Endodermal cell (in vitro differentiated cells): Measurements from ENCODE around the gene SMIM1. TPM values are rescaled to one million over a fixed set of nuclear protein-coding genes. Genes with fewer than 3 reads are reported as not detected.

Source experiments
- DNase-seq: peaks from one replicate; pipeline ENCODE4 v3.0.0-alpha.2; 2017
- H3K27ac ChIP-seq: 2 replicates; pipeline ENCODE4 v1.5.1; 2013; ENCODE audit warnings: mild to moderate bottlenecking, low read depth, low read length, moderate library complexity
- H3K27me3 ChIP-seq: 2 replicates; pipeline ENCODE4 v1.6.1; 2013; ENCODE audit warnings: mild to moderate bottlenecking, low read length, moderate library complexity; ENCODE audit not compliant: insufficient read depth, control insufficient read depth, poor library complexity, severe bottlenecking
- H3K36me3 ChIP-seq: 2 replicates; pipeline ENCODE4 v1.7.0; 2013; ENCODE audit warnings: mild to moderate bottlenecking, low read length, moderate library complexity; ENCODE audit not compliant: control insufficient read depth, insufficient read depth
- H3K4me1 ChIP-seq: one replicate; pipeline ENCODE4 v1.7.0; 2013; ENCODE audit warnings: low read length; ENCODE audit not compliant: control insufficient read depth, insufficient read depth
- H3K4me3 ChIP-seq: 2 replicates; pipeline ENCODE4 v1.5.1; 2013; ENCODE audit warnings: mild to moderate bottlenecking, low read length, moderate library complexity
- H3K9ac ChIP-seq: 2 replicates; pipeline ENCODE4 v1.6.1; 2013; ENCODE audit warnings: mild to moderate bottlenecking, low read length, moderate library complexity; ENCODE audit not compliant: poor library complexity, severe bottlenecking; ENCODE audit errors: extremely low read depth
- H3K9me3 ChIP-seq: 2 replicates; pipeline ENCODE4 v1.6.1; 2013; ENCODE audit warnings: mild to moderate bottlenecking, low read length, moderate library complexity; ENCODE audit not compliant: control insufficient read depth
- H3K27ac Mint-ChIP-seq: 2 replicates; pipeline ENCODE4 v1.8.0; 2020; ENCODE audit warnings: mixed read lengths
- H3K27me3 Mint-ChIP-seq: 2 replicates; pipeline ENCODE4 v1.8.0; 2021; ENCODE audit warnings: mild to moderate bottlenecking, mixed read lengths; ENCODE audit not compliant: insufficient read depth
- H3K36me3 Mint-ChIP-seq: 2 replicates; pipeline ENCODE4 v1.8.0; 2020; ENCODE audit warnings: low read depth, mixed read lengths
- H3K4me1 Mint-ChIP-seq: 2 replicates; pipeline ENCODE4 v1.8.0; 2020; ENCODE audit warnings: mixed read lengths
- H3K4me3 Mint-ChIP-seq: 2 replicates; pipeline ENCODE4 v1.8.0; 2020; ENCODE audit warnings: mild to moderate bottlenecking, moderate library complexity, mixed read lengths
- H3K9me3 Mint-ChIP-seq: 2 replicates; pipeline ENCODE4 v1.8.0; 2020; ENCODE audit warnings: mild to moderate bottlenecking, mixed read lengths
- WGBS, 2 experiments: methylation state at CpG; one replicate each; pipeline versions ENCODE4 v1.1.5 to v1.1.7; 2013; ENCODE audit warnings: missing lambda C conversion rate in 2 of 2, mixed read lengths in 1 of 2; ENCODE audit not compliant: insufficient coverage in 1 of 2, insufficient read length in 1 of 2; 5-methylcytosine and 5-hydroxymethylcytosine counted together
- total RNA-seq, 2 donors: library from RNA; stranded (reverse); fragmentation: NEBNext Ultra II Directional in 1 of 2; extraction: Animal tissue kit (Norgen Biotek cat#: 25700) in 1 of 2; gene quantifications; 2 replicates in 1 of 2; 3 replicates in 1 of 2; pipeline ENCODE4 v1.2.1, GENCODE V29; 2021
- TF ChIP-seq, protein P1 (sequence below): fragments of 200-600 bp; sonication (generic); conservative IDR thresholded peaks from 2 replicates; pipeline ENCODE4 v1.5.0; 2021; ENCODE audit warnings: antibody characterized with exemption, mild to moderate bottlenecking

Gene SMIM1
- total RNA-seq, 2 donors from 2014 or later: 11.1 to 15.0 TPM

DNA sequence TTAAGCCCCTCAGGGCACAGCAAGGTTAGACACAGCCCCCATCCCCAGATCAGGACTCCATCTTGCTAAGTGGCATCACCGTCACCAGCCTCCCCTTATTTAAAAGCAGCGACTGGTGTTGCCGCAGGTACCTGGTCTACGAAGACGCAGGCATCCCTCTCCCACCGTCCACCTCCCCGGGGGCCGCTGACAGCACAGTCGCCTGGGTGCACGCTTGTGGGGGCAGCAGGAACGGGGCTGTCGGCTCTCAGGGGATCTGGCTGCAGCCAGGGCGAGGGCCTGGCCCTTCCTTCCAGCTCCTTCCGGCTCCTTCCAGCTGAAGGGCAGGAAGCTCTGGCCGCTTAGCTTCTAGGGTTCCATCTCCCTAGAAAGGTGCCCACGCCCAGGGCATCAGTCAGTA, 37.9 kb upstream of the SMIM1 start:
- Mint-ChIP-seq H3K9me3 (no peaks in the 10 kb centered on the region), H3K4me1 (no peaks in the 10 kb centered on the region)

DNA sequence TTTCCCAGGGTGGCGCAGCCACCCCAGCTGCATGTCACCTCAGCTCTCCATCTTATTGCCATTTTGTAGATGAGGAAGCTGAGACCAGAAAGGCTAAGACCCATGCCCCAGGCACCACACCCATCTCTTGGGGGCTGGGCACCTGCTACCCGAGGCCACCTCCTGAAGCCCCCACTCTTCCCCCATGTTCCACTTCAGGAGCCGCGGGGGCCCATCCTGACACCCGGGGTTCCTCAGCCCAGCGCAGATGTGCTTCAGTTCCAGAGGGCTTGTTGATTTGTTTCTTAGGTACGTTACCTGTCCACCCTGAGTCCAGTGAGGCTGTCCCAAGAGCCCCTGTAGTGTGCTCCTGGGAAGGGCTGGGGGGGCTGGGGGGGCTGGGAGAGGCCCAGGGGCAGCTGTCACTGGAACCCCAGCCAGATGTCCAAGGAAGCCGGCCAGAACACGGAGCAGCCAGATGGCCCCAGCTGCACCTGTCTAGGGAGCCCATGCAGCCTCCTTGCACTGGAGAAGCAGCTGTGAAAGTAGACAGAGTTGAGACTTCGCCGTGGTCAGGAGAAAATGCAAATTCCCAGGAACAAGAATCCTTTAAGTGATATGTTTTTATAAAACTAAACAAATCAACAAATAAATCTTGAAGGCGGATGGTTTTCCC, 37.4 kb upstream of the SMIM1 start:
- no peaks in the 10 kb centered on the region for H3K4me1 ChIP-seq
- 93 to 100% methylated on average over 3 to 12 of the region's 12 CpGs for WGBS, 2 experiments
- TF ChIP-seq, protein P1, sequence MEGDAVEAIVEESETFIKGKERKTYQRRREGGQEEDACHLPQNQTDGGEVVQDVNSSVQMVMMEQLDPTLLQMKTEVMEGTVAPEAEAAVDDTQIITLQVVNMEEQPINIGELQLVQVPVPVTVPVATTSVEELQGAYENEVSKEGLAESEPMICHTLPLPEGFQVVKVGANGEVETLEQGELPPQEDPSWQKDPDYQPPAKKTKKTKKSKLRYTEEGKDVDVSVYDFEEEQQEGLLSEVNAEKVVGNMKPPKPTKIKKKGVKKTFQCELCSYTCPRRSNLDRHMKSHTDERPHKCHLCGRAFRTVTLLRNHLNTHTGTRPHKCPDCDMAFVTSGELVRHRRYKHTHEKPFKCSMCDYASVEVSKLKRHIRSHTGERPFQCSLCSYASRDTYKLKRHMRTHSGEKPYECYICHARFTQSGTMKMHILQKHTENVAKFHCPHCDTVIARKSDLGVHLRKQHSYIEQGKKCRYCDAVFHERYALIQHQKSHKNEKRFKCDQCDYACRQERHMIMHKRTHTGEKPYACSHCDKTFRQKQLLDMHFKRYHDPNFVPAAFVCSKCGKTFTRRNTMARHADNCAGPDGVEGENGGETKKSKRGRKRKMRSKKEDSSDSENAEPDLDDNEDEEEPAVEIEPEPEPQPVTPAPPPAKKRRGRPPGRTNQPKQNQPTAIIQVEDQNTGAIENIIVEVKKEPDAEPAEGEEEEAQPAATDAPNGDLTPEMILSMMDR: no peak
- H3K9ac ChIP-seq: no peak overlapping the region
- no peaks in the 10 kb centered on the region for H3K27me3 ChIP-seq
- Mint-ChIP-seq H3K27ac (no peak overlapping the region), H3K36me3 (peaks cover 19% of the 10 kb centered on the region), H3K9me3 (no peaks in the 10 kb centered on the region), H3K27me3 (no peaks in the 10 kb centered on the region), H3K4me1 (no peaks in the 10 kb centered on the region), H3K4me3 (no peak overlapping the region)
- H3K27ac ChIP-seq: no peak overlapping the region
- H3K9me3 ChIP-seq: peaks cover 4% of the 10 kb centered on the region
- DNase-seq: no peak
- peaks cover 33% of the 10 kb centered on the region for H3K36me3 ChIP-seq
- no peak overlapping the region for H3K4me3 ChIP-seq

More for the DNA sequence above, 37.9 kb upstream of the SMIM1 start:
- no peaks in the 10 kb centered on the region for H3K9me3 ChIP-seq
- DNase-seq: no peak
- H3K27me3 Mint-ChIP-seq: no peaks in the 10 kb centered on the region
- H3K9ac ChIP-seq: no peak overlapping the region
- no peaks in the 10 kb centered on the region for H3K27me3 ChIP-seq
- TF ChIP-seq, protein P1: no peak
- WGBS, 2 experiments: 92 to 95% methylated on average over 16 of the region's 16 CpGs
- no peak overlapping the region for H3K4me3 Mint-ChIP-seq
- H3K27ac Mint-ChIP-seq: no peak overlapping the region
- H3K27ac ChIP-seq: no peak overlapping the region
- no peak overlapping the region for H3K4me3 ChIP-seq
- peaks cover 19% of the 10 kb centered on the region for H3K36me3 Mint-ChIP-seq
- no peaks in the 10 kb centered on the region for H3K4me1 ChIP-seq
- H3K36me3 ChIP-seq: peaks cover 28% of the 10 kb centered on the region

GRCh38 chr1:3735688-3736087, 36.9 kb upstream of the SMIM1 start:
- Histone ChIP-seq H3K4me3 (no peak overlapping the region), H3K27ac (no peak overlapping the region), H3K4me1 (no peaks in the 10 kb centered on the region), H3K36me3 (peaks cover 38% of the 10 kb centered on the region), H3K9me3 (peaks cover 9% of the 10 kb centered on the region), H3K27me3 (no peaks in the 10 kb centered on the region), H3K9ac (no peak overlapping the region)
- no peak overlapping the region for H3K4me3 Mint-ChIP-seq
- DNase-seq: no peak
- 92 to 100% methylated on average over 9 to 13 of the region's 13 CpGs for WGBS, 2 experiments
- no peak overlapping the region for H3K27ac Mint-ChIP-seq
- H3K9me3 Mint-ChIP-seq: no peaks in the 10 kb centered on the region
- TF ChIP-seq, protein P1: no peak
- H3K4me1 Mint-ChIP-seq: no peaks in the 10 kb centered on the region
- peaks cover 20% of the 10 kb centered on the region for H3K36me3 Mint-ChIP-seq
- no peaks in the 10 kb centered on the region for H3K27me3 Mint-ChIP-seq
